ENCODE results near the gene HINT1.

- TF ChIP-seq PRDM15 (CRISPR knock-in tag; IDR thresholded peaks at IDR 0.05) (no peak), ERG (CRISPR knock-in tag; IDR thresholded peaks at IDR 0.05) (no peak), NR3C1 (CRISPR knock-in tag; conservative IDR thresholded peaks at IDR 0.05; ENCODE audit: low read depth) (no peak), SP1 (CRISPR knock-in tag; conservative IDR thresholded peaks at IDR 0.05) (no peak)
Observed at GRCh38 chr5:131206772-131207171, 41.7 kb upstream of the HINT1 start.

Data from WTC11 (cell line).